Glomerular visceral epithelial cell (primary cell): Measurements from ENCODE around the gene ANKFY1.
"Not testable (repeated sequence)": the region's sequence is repeated elsewhere in the genome, so short reads cannot be mapped to it uniquely, and the experiment has no call there.

Source experiments
- DNase-seq: peaks from one replicate; pipeline ENCODE4 v3.0.0-alpha.2; 2016; ENCODE audit errors: extremely low spot score

The ANKFY1 gene

GRCh38 chr17:4261452-4261851 is 2.3 kb downstream of the ANKFY1 start:
- no peak for DNase-seq

- DNase-seq: no peak
These were observed 4.9 kb downstream of the ANKFY1 start for GRCh38 chr17:4258867-4259266.

- DNase-seq: no peak
These were observed 6.8 kb downstream of the ANKFY1 start for GRCh38 chr17:4256952-4257351.

GRCh38 chr17:4255271-4255670 is 8.5 kb downstream of the ANKFY1 start:
- not testable (repeated sequence) for DNase-seq

GRCh38 chr17:4250887-4251286 is 12.9 kb downstream of the ANKFY1 start:
- no peak for DNase-seq

- DNase-seq: peak; percentile 40
These were observed 14.2 kb downstream of the ANKFY1 start for GRCh38 chr17:4249452-4250029.

- no peak for DNase-seq
These were observed 15.1 kb downstream of the ANKFY1 start for GRCh38 chr17:4248504-4249277.

- DNase-seq: no peak
These were observed 15.8 kb downstream of the ANKFY1 start for GRCh38 chr17:4247971-4248388.

- DNase-seq: no peak
These were observed 16.3 kb downstream of the ANKFY1 start for GRCh38 chr17:4247361-4247970.

- DNase-seq: no peak
These were observed 17.1 kb downstream of the ANKFY1 start for GRCh38 chr17:4246674-4247073.

- no peak for DNase-seq
These were observed 22.2 kb downstream of the ANKFY1 start for GRCh38 chr17:4241535-4241934.

- no peak for DNase-seq
These were observed 27.3 kb downstream of the ANKFY1 start for GRCh38 chr17:4236456-4236855.

- DNase-seq: no peak
These were observed 28.2 kb downstream of the ANKFY1 start for GRCh38 chr17:4235372-4236279.

- DNase-seq: no peak
These were observed 29.4 kb downstream of the ANKFY1 start for GRCh38 chr17:4234401-4234800.

GRCh38 chr17:4233668-4234258 is 30.0 kb downstream of the ANKFY1 start:
- DNase-seq: no peak

GRCh38 chr17:4232168-4232813 is 31.5 kb downstream of the ANKFY1 start:
- peak; percentile 6 for DNase-seq

GRCh38 chr17:4229627-4230541 is 33.9 kb downstream of the ANKFY1 start:
- peak; percentile 77 for DNase-seq

GRCh38 chr17:4221899-4222659 is 41.7 kb downstream of the ANKFY1 start:
- no peak for DNase-seq

- DNase-seq: no peak
These were observed 42.6 kb downstream of the ANKFY1 start for GRCh38 chr17:4221163-4221562.
